ENCODE measurements around the gene FBLN5. TPM values are rescaled to one million over a fixed set of nuclear protein-coding genes. Genes with fewer than 3 reads are reported as not detected.

FBLN5 gene
- total RNA-seq, 2 experiments from 2014 or later = 1.2 to 1.6 TPM

GRCh38 chr14:91942128-91942527, 5.4 kb downstream of the FBLN5 start:
- Mint-ChIP-seq H3K36me3 (ENCODE audit: low read depth) (no peaks in the 10 kb centered on the region), H3K4me3 (no peak overlapping the region), H3K27ac (no peak overlapping the region), H3K4me1 (ENCODE audit: low read depth) (peaks cover 11% of the 10 kb centered on the region), H3K9me3 (no peaks in the 10 kb centered on the region), H3K27me3 (ENCODE audit: low read depth) (peaks cover 30% of the 10 kb centered on the region)
- CTCF ChIA-PET = interaction anchor here (0.6 kb wide), 1 partner anchor 536 kb away, joined by 3 read pairs; no protein-coding TSS in a partner anchor
- DNase-seq = no peak
- intact Hi-C loops (cut with micrococcal nuclease) = no loop called here

GRCh38 chr14:91940209-91940608, 7.3 kb downstream of the FBLN5 start:
- Mint-ChIP-seq H3K4me3 (no peak overlapping the region), H3K36me3 (ENCODE audit: low read depth) (no peaks in the 10 kb centered on the region), H3K9me3 (no peaks in the 10 kb centered on the region), H3K27ac (no peak overlapping the region), H3K27me3 (ENCODE audit: low read depth) (peaks cover 14% of the 10 kb centered on the region), H3K4me1 (ENCODE audit: low read depth) (peaks cover 6% of the 10 kb centered on the region)
- intact Hi-C loops (cut with micrococcal nuclease) = no loop called here
- CTCF ChIA-PET = no interaction called here
- no peak for DNase-seq

GRCh38 chr14:91935586-91935985, 11.9 kb downstream of the FBLN5 start:
- CTCF ChIA-PET = no interaction called here
- Mint-ChIP-seq H3K36me3 (ENCODE audit: low read depth) (no peaks in the 10 kb centered on the region), H3K4me3 (no peak overlapping the region), H3K27me3 (ENCODE audit: low read depth) (no peaks in the 10 kb centered on the region), H3K27ac (no peak overlapping the region), H3K9me3 (no peaks in the 10 kb centered on the region), H3K4me1 (ENCODE audit: low read depth) (no peaks in the 10 kb centered on the region)
- intact Hi-C loops (cut with micrococcal nuclease) = no loop called here
- no peak for DNase-seq

- Mint-ChIP-seq H3K27me3 (ENCODE audit: low read depth) (no peaks in the 10 kb centered on the region), H3K27ac (no peak overlapping the region), H3K36me3 (ENCODE audit: low read depth) (no peaks in the 10 kb centered on the region), H3K4me1 (ENCODE audit: low read depth) (no peaks in the 10 kb centered on the region), H3K4me3 (no peak overlapping the region), H3K9me3 (no peaks in the 10 kb centered on the region)
- CTCF ChIA-PET = interaction anchor here (0.6 kb wide), 1 partner anchor 22 kb away, joined by 5 read pairs; no protein-coding TSS in a partner anchor
- intact Hi-C loops (cut with micrococcal nuclease) = no loop called here
- DNase-seq = no peak
These were observed 12.8 kb downstream of the FBLN5 start for GRCh38 chr14:91934554-91935285.

- no peak overlapping the region for H3K4me3 Mint-ChIP-seq
- no peaks in the 10 kb centered on the region for H3K4me1 Mint-ChIP-seq (ENCODE audit: low read depth)
- H3K36me3 Mint-ChIP-seq (ENCODE audit: low read depth) = no peaks in the 10 kb centered on the region
- CTCF ChIA-PET = interaction anchor here (0.6 kb wide), 1 partner anchor 86 kb away, joined by 3 read pairs; no protein-coding TSS in a partner anchor
- H3K27me3 Mint-ChIP-seq (ENCODE audit: low read depth) = no peaks in the 10 kb centered on the region
- H3K27ac Mint-ChIP-seq = no peak overlapping the region
- intact Hi-C loops (cut with micrococcal nuclease) = no loop called here
- no peak for DNase-seq
- no peaks in the 10 kb centered on the region for H3K9me3 Mint-ChIP-seq
These were observed 15.9 kb downstream of the FBLN5 start for GRCh38 chr14:91931478-91932088.

- Mint-ChIP-seq H3K4me1 (ENCODE audit: low read depth) (no peaks in the 10 kb centered on the region), H3K9me3 (no peaks in the 10 kb centered on the region), H3K27ac (no peak overlapping the region), H3K27me3 (ENCODE audit: low read depth) (no peaks in the 10 kb centered on the region), H3K4me3 (no peak overlapping the region), H3K36me3 (ENCODE audit: low read depth) (no peaks in the 10 kb centered on the region)
- CTCF ChIA-PET = interaction anchor here (0.7 kb wide), 1 partner anchor 673 kb away, joined by 3 read pairs; no protein-coding TSS in a partner anchor
- no peak for DNase-seq
- intact Hi-C loops (cut with micrococcal nuclease) = no loop called here
These were observed 17.8 kb downstream of the FBLN5 start for GRCh38 chr14:91929700-91930099.

- H3K27ac Mint-ChIP-seq = no peak overlapping the region
- no peaks in the 10 kb centered on the region for H3K4me1 Mint-ChIP-seq (ENCODE audit: low read depth)
- DNase-seq = no peak
- H3K36me3 Mint-ChIP-seq (ENCODE audit: low read depth) = no peaks in the 10 kb centered on the region
- intact Hi-C loops (cut with micrococcal nuclease) = no loop called here
- H3K9me3 Mint-ChIP-seq = no peaks in the 10 kb centered on the region
- CTCF ChIA-PET = interaction anchor here (1.0 kb wide), 1 partner anchor 278 kb away, joined by 3 read pairs; no protein-coding TSS in a partner anchor
- no peaks in the 10 kb centered on the region for H3K27me3 Mint-ChIP-seq (ENCODE audit: low read depth)
- no peak overlapping the region for H3K4me3 Mint-ChIP-seq
These were observed 19.7 kb downstream of the FBLN5 start for GRCh38 chr14:91927800-91928199.

- intact Hi-C loops (cut with micrococcal nuclease) = no loop called here
- Mint-ChIP-seq H3K36me3 (ENCODE audit: low read depth) (no peaks in the 10 kb centered on the region), H3K4me1 (ENCODE audit: low read depth) (no peaks in the 10 kb centered on the region), H3K4me3 (no peak overlapping the region), H3K9me3 (no peaks in the 10 kb centered on the region), H3K27me3 (ENCODE audit: low read depth) (no peaks in the 10 kb centered on the region), H3K27ac (no peak overlapping the region)
- CTCF ChIA-PET = no interaction called here
- DNase-seq = no peak
These were observed 20.3 kb downstream of the FBLN5 start for GRCh38 chr14:91927191-91927590.

GRCh38 chr14:91926131-91926890, 21.2 kb downstream of the FBLN5 start:
- Mint-ChIP-seq H3K4me1 (ENCODE audit: low read depth) (no peaks in the 10 kb centered on the region), H3K27ac (no peak overlapping the region), H3K4me3 (no peak overlapping the region), H3K27me3 (ENCODE audit: low read depth) (no peaks in the 10 kb centered on the region), H3K9me3 (no peaks in the 10 kb centered on the region), H3K36me3 (ENCODE audit: low read depth) (no peaks in the 10 kb centered on the region)
- CTCF ChIA-PET = interaction anchor here (1.0 to 1.4 kb wide), 3 partner anchors 13 to 20 kb away, joined by 3 to 5 read pairs (median 3); no protein-coding TSS in a partner anchor
- intact Hi-C loops (cut with micrococcal nuclease) = no loop called here
- DNase-seq = no peak

GRCh38 chr14:91925727-91926121, 21.8 kb downstream of the FBLN5 start:
- DNase-seq = no peak
- H3K27me3 Mint-ChIP-seq (ENCODE audit: low read depth) = no peaks in the 10 kb centered on the region
- H3K9me3 Mint-ChIP-seq = no peaks in the 10 kb centered on the region
- intact Hi-C loops (cut with micrococcal nuclease) = no loop called here
- H3K27ac Mint-ChIP-seq = no peak overlapping the region
- CTCF ChIA-PET = interaction anchor here (1.0 to 1.5 kb wide), 4 partner anchors 13 to 74 kb away, joined by 3 to 5 read pairs (median 3); no protein-coding TSS in a partner anchor
- H3K4me1 Mint-ChIP-seq (ENCODE audit: low read depth) = no peaks in the 10 kb centered on the region
- H3K4me3 Mint-ChIP-seq = no peak overlapping the region
- no peaks in the 10 kb centered on the region for H3K36me3 Mint-ChIP-seq (ENCODE audit: low read depth)

GRCh38 chr14:91925001-91925726, 22.3 kb downstream of the FBLN5 start:
- no peak overlapping the region for H3K27ac Mint-ChIP-seq
- no peaks in the 10 kb centered on the region for H3K36me3 Mint-ChIP-seq (ENCODE audit: low read depth)
- no peaks in the 10 kb centered on the region for H3K27me3 Mint-ChIP-seq (ENCODE audit: low read depth)
- intact Hi-C loops (cut with micrococcal nuclease) = no loop called here
- no peaks in the 10 kb centered on the region for H3K4me1 Mint-ChIP-seq (ENCODE audit: low read depth)
- H3K4me3 Mint-ChIP-seq = no peak overlapping the region
- DNase-seq = no peak
- no peaks in the 10 kb centered on the region for H3K9me3 Mint-ChIP-seq
- CTCF ChIA-PET = interaction anchor here (0.6 to 1.5 kb wide), 7 partner anchors 12 to 275 kb away, joined by 3 to 5 read pairs (median 3); no protein-coding TSS in a partner anchor

- H3K4me1 Mint-ChIP-seq (ENCODE audit: low read depth) = no peaks in the 10 kb centered on the region
- intact Hi-C loops (cut with micrococcal nuclease) = no loop called here
- no peak overlapping the region for H3K4me3 Mint-ChIP-seq
- DNase-seq = no peak
- H3K9me3 Mint-ChIP-seq = no peaks in the 10 kb centered on the region
- CTCF ChIA-PET = interaction anchor here (1.1 kb wide), 1 partner anchor 9 kb away, joined by 5 read pairs; no protein-coding TSS in a partner anchor
- H3K27me3 Mint-ChIP-seq (ENCODE audit: low read depth) = no peaks in the 10 kb centered on the region
- H3K27ac Mint-ChIP-seq = no peak overlapping the region
- no peaks in the 10 kb centered on the region for H3K36me3 Mint-ChIP-seq (ENCODE audit: low read depth)
These were observed 27.0 kb downstream of the FBLN5 start for GRCh38 chr14:91920526-91920925.
